ENCODE measurements around the gene MAGEA8.

DNA sequence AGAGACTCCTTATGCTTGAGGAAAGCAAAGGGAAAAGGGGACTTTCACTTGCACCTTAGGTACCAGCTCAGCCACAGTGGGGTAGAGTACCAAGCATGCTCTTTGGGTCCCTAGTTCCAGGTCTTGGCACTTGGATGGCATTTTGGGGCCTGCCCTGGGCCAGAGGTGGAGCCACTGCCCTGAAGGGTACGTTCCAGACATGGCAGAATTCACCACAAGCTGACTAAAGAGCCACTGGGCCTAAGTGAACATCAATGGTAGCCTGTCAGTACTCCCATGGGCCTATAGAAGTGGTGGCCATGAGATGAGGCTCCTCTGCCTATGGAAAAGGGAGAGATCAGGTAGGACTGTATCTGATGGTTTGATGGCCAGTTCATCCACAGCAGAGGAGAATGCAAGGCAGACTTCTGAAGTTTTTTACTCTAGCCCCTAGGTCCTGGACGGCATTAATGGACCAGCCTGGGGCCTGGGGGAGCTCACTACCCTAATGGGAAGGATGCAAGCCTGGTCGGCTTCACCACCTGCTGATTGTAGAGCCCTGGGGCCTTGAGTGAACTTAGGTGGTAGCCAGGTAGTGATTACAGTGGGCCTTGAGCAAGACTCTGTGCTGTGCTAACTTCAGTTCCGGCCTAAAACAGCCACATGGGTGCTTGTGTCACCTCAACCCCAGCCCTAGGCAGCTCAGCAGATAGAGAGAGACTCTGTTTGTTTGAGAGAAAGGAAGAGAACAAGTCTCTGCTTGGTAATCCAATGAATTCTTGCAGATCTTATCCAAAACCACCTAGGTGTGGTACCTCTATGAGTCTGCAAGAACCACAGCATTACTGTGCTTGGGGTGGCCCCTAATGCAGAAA, 28.6 kb downstream of the MAGEA8 start:
- no peak for TF ChIP-seq POLR2A (IDR thresholded peaks at IDR 0.05)
- TF ChIP-seq CTCF (IDR thresholded peaks at IDR 0.05): no peak
